ENCODE results near the gene KDM4C.

Gene KDM4C

DNA sequence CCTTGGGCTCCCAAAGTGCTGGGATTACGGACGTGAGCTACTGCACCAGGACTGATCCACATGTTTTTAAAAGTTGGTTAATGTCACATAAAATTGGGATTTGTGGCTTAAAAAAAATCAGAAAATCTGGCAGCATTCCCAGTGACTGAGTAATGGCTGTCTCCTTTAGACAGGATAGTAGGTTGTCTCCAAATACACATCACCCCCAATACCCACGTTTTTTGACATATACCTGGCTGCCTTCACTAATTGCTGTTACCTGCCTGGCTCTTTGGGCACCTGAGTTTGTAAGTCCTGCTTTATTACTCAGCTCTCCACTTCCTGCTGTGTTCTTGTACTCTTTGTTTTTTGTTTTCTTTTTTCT is 84.8 kb downstream of the KDM4C start:
- no peak for DNase-seq (ENCODE audit: low read depth)
- TF ChIP-seq, protein P1, sequence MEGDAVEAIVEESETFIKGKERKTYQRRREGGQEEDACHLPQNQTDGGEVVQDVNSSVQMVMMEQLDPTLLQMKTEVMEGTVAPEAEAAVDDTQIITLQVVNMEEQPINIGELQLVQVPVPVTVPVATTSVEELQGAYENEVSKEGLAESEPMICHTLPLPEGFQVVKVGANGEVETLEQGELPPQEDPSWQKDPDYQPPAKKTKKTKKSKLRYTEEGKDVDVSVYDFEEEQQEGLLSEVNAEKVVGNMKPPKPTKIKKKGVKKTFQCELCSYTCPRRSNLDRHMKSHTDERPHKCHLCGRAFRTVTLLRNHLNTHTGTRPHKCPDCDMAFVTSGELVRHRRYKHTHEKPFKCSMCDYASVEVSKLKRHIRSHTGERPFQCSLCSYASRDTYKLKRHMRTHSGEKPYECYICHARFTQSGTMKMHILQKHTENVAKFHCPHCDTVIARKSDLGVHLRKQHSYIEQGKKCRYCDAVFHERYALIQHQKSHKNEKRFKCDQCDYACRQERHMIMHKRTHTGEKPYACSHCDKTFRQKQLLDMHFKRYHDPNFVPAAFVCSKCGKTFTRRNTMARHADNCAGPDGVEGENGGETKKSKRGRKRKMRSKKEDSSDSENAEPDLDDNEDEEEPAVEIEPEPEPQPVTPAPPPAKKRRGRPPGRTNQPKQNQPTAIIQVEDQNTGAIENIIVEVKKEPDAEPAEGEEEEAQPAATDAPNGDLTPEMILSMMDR (conservative IDR thresholded peaks at IDR 0.05; ENCODE audit: low read depth, low read length), result no peak
- no peak overlapping the region for H3K4me3 ChIP-seq (ENCODE audit: low read length)

DNA sequence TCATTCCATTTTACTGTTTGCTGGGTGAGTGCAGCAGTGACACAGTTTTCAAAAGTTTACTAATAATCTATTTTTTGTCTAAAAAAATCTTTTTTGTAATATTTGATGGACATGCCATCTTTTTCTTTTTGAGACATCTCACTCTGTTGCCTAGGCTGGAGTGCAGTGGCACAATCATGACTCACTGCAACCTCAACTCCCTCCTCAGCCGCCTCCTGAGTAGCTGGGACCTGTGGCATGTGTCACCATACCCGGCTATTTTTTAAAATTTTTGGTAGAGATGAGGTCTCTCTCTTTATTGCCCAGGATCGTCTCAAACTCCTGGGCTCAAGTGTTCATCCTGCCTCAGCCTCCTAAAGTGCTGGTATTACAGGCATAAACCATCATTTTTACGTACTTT is 86.0 kb downstream of the KDM4C start:
- no peak for DNase-seq (ENCODE audit: low read depth)
- TF ChIP-seq, protein P1 (conservative IDR thresholded peaks at IDR 0.05; ENCODE audit: low read depth, low read length), result no peak
- no peak overlapping the region for H3K4me3 ChIP-seq (ENCODE audit: low read length)

DNA sequence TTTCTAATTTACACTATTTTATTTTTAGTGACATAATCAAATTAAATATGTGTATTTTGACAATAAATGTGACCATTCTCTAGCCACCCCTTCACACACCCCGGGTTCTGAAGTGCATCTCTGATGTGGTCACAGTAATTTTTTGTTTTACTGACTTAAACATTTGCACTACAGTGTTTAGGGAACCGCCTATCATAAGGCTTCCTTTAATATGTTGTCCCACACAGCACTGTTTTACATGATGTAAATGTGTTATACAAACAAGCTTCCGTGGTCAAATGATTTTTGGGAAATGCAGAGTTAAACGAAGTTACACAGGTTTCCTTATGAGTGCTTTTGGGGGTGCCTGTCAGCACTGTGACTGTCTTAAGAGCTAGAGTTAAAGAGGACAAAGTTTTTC is 86.5 kb downstream of the KDM4C start:
- H3K4me3 ChIP-seq (ENCODE audit: low read length), result no peak overlapping the region
- TF ChIP-seq, protein P1 (conservative IDR thresholded peaks at IDR 0.05; ENCODE audit: low read depth, low read length), result no peak
- DNase-seq (ENCODE audit: low read depth), result no peak

DNA sequence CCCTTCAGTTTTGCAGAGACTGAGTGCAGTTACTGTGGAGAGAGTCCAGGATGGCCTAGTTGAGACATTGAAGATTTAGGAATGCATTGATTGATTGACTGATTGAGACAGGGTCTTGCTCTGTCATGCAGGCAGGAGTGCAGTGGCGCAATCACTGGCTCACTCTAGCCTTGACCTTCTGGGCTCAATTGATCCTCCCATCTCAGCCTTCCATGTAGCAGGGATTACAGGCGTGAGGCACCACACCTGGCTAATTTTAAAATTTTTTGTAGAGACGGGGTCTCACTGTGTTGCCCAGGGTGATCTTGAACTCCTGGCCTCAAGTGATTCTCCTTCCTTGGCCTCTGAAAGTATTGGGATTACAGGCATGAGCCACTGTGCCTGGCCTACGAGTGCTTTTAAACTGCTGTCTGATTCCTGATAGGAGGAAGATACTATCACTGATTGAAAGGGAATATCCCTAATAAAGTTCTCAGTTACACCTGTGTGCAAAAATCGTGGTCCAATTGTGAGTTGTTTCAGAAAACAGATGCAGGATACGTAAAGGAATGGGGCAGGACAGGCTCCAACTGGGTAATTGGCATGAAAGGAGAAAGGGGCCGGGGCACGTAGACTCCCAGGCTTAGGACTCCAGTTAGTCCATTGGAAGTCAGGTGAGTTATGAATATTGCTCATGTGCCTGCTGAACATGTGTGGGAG is 87.5 kb downstream of the KDM4C start:
- no peak for DNase-seq (ENCODE audit: low read depth)
- H3K4me3 ChIP-seq (ENCODE audit: low read length), result no peak overlapping the region
- TF ChIP-seq, protein P1 (conservative IDR thresholded peaks at IDR 0.05; ENCODE audit: low read depth, low read length), result no peak

DNA sequence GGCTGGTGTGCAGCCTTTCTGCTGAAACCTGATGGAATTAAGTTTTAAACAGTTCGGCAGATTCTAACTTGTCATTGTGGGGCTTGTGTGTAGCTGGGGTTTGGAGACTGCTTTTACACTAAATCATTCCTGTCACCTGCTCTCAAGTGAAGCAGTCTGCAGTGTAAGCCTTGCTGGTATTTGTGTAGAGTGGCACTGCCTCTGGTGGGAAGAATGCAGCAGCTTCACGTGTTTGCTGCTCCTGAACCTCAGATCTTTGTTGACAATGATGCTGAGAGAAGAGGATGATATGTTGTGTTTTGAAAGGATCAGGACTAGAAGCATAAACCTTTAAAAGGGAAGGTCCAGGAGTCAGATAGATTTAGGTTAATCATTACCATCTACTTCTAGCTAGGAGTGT is 88.1 kb downstream of the KDM4C start:
- peak; percentile 81 for DNase-seq (ENCODE audit: low read depth)
- TF ChIP-seq, protein P1 (conservative IDR thresholded peaks at IDR 0.05; ENCODE audit: low read depth, low read length), result peak; percentile 88
- no peak overlapping the region for H3K4me3 ChIP-seq (ENCODE audit: low read length)

DNA sequence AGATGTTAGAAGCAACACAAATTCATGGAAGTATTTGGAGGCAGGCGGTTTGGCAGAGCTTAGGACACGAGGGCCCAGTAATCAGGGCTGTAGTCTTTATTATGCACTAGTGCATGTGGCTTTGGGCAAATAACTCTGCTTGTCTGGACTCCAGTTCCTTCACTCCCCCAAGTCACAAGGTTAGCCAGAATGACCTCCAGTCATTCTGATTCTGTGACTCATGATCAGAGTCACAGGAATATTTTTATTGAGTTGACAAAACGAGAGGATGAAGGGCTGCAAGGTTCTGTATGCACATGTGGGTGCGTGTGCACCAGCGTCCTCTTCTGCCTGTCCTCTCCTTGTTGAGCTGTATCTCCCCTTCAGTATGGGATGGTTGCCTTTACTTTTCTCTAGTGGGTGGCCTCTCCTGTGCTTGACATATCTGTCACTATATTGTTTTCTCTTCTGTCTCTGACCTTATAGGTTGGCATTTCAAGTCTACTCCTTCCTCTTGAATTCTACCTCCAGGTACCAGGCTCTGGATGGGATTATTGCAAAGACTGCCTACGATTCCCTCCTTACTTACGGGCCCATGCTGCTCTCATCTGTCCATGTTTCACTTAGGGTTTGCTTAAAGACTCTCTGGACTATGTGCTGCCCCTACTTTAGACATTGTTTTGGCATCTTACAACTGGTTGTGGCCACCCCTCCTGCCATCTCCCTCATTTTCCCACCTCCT is 94.6 kb downstream of the KDM4C start:
- DNase-seq (ENCODE audit: low read depth), result peak; percentile 95
- no peak overlapping the region for H3K4me3 ChIP-seq (ENCODE audit: low read length)
- TF ChIP-seq, protein P1 (conservative IDR thresholded peaks at IDR 0.05; ENCODE audit: low read depth, low read length), result no peak

DNA sequence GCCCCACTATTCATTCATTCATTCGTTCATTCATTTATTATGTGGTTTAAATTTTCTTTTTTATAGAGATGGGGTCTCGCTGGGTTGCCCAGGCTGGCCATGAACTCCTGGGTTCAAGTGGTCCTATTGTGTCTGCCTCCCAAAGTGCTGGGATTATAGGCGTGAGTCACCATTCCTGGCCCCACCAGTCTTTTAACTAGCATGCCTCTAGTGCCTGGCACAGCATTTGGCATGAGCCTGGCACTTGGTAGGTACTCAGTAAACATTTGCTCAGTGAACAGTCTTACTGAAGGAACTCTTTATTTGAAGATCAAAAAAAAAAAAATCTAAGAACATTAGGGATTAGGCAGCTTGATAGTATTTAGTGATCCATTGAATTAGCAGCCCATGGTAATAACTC is 98.1 kb downstream of the KDM4C start:
- no peak overlapping the region for H3K4me3 ChIP-seq (ENCODE audit: low read length)
- peak; percentile 72 for DNase-seq (ENCODE audit: low read depth)
- TF ChIP-seq, protein P1 (conservative IDR thresholded peaks at IDR 0.05; ENCODE audit: low read depth, low read length), result no peak
